GM12878 (cell line): ENCODE data around the gene CERK. TPM values are rescaled to one million over a fixed set of nuclear protein-coding genes. Genes with fewer than 3 reads are reported as not detected.

Experiments used
- CBX3 ChIP-seq: fragments of 200-600 bp; sonication (generic); IDR thresholded peaks from 2 replicates; pipeline ENCODE4 v1.6.1; 2016; ENCODE audit warnings: low read depth, borderline replicate concordance
- CREB1 ChIP-seq: IDR thresholded peaks from 2 replicates; pipeline ENCODE4 v1.6.1; 2012; ENCODE audit warnings: low read depth, mild to moderate bottlenecking, inconsistent platforms
- DPF2 ChIP-seq: fragments of 450-650 bp; IDR thresholded peaks from 2 replicates; pipeline ENCODE4 v1.6.1; 2017; ENCODE audit warnings: mild to moderate bottlenecking
- E4F1 ChIP-seq: fragments of 450-650 bp; IDR thresholded peaks from 2 replicates; pipeline ENCODE4 v1.6.1; 2018; ENCODE audit warnings: borderline replicate concordance, mild to moderate bottlenecking; ENCODE audit not compliant: partially characterized antibody
- EED ChIP-seq: sonication (generic); IDR thresholded peaks from 2 replicates; pipeline ENCODE4 v1.6.1; 2016; ENCODE audit warnings: antibody characterized with exemption, low read depth
- RB1 ChIP-seq: fragments of 450-650 bp; formaldehyde crosslinking; IDR thresholded peaks from 2 replicates; pipeline ENCODE4 v1.6.1; 2017; ENCODE audit warnings: mild to moderate bottlenecking, borderline replicate concordance
- RBBP5 ChIP-seq: fragments of 200-600 bp; sonication (generic); conservative IDR thresholded peaks from 2 replicates; pipeline ENCODE4 v1.6.1; 2016
- polyA plus RNA-seq, 11 experiments: library from polyadenylated mRNA; depleted of rRNA in 4 of 11; unstranded in 6 of 11; stranded (reverse) in 5 of 11; fragments of >200 nt; fragmentation: Nextera tagmentation in 4 of 11; fragmentation: Illumina TruSeq in 1 of 11; extraction: Ambion mirVana in 4 of 11; extraction: Trizol in 1 of 11; gene quantifications; 1 replicate in 1 of 11; 2 replicates in 10 of 11; pipeline versions ENCODE4 v1.2.1 to v1.2.3, GENCODE V29; 2011 to 2016; ENCODE audit warnings: inconsistent platforms in 2 of 11, missing spikeins in 2 of 11, low read depth in 1 of 11
- total RNA-seq, 4 experiments: library from RNA; depleted of rRNA in 3 of 4; stranded (reverse); fragments of >200 nt in 3 of 4; fragmentation: Illumina TruSeq in 1 of 4; extraction: Trizol in 1 of 4; gene quantifications; 2 replicates each; pipeline versions ENCODE4 v1.2.1 to v1.2.3, GENCODE V29; 2013 to 2021
- TF ChIP-seq, protein P1 (sequence below): fragments of 450-650 bp; IDR thresholded peaks from 2 replicates; pipeline ENCODE4 v1.6.1; 2016; ENCODE audit warnings: mild to moderate bottlenecking
- TF ChIP-seq, protein P2 (sequence below): fragments of 450-650 bp; formaldehyde crosslinking; IDR thresholded peaks from 2 replicates; pipeline ENCODE4 v1.5.0; 2022; ENCODE audit warnings: mild to moderate bottlenecking, missing genetic modification characterization
- TF ChIP-seq, protein P3 (sequence below): IDR thresholded peaks from 2 replicates; pipeline ENCODE4 v1.6.1; 2012; ENCODE audit warnings: low read depth, low read length, improper control_type of control experiment
- TF ChIP-seq, protein P4 (sequence below): fragments of 450-650 bp; IDR thresholded peaks from 2 replicates; pipeline ENCODE4 v1.6.1; 2017; ENCODE audit warnings: borderline replicate concordance

Gene CERK
- total and polyA plus RNA-seq, 10 of the 15 experiments (the other 5 are each of a cell fraction or from before 2014, with no cell fraction given) = 4.0 to 41.1 (median 30.2) TPM

DNA sequence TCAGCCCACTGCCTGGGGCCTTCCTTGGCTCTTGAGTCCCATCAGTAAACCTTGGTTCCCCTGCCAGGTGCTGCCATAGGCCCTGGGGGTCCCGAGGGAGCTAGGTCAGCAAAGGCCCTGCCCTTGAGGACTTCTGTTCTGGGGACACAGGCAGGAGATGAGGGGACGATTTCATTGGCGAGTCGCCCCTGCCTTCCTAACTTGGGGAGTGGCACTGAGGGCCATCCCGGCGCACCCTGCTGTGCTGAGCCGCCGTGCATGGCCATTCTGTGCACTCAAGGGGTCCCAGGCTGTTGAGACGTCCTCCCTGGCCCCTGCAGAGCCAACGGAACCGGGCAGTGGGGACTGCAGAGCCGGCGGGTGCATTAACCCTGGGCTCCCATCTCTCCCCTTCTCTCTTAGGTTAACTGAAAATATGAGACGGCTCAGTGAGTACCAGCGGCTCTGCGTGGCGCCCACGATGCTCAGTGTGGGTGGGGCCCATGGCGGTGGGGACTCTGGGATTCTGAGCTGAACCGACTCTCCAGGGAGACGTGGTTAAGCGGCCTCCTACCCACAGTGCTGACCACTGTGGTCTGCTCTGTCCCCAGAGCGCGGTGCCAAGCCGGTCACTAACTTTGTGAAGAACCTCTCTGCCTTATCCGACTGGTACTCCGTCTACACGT lies 74.5 kb downstream of the CERK start (continued):
- TF ChIP-seq E4F1 = no peak
- no peak for TF ChIP-seq RB1
- TF ChIP-seq, protein P1, sequence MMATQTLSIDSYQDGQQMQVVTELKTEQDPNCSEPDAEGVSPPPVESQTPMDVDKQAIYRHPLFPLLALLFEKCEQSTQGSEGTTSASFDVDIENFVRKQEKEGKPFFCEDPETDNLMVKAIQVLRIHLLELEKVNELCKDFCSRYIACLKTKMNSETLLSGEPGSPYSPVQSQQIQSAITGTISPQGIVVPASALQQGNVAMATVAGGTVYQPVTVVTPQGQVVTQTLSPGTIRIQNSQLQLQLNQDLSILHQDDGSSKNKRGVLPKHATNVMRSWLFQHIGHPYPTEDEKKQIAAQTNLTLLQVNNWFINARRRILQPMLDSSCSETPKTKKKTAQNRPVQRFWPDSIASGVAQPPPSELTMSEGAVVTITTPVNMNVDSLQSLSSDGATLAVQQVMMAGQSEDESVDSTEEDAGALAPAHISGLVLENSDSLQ = no peak
- TF ChIP-seq, protein P2, sequence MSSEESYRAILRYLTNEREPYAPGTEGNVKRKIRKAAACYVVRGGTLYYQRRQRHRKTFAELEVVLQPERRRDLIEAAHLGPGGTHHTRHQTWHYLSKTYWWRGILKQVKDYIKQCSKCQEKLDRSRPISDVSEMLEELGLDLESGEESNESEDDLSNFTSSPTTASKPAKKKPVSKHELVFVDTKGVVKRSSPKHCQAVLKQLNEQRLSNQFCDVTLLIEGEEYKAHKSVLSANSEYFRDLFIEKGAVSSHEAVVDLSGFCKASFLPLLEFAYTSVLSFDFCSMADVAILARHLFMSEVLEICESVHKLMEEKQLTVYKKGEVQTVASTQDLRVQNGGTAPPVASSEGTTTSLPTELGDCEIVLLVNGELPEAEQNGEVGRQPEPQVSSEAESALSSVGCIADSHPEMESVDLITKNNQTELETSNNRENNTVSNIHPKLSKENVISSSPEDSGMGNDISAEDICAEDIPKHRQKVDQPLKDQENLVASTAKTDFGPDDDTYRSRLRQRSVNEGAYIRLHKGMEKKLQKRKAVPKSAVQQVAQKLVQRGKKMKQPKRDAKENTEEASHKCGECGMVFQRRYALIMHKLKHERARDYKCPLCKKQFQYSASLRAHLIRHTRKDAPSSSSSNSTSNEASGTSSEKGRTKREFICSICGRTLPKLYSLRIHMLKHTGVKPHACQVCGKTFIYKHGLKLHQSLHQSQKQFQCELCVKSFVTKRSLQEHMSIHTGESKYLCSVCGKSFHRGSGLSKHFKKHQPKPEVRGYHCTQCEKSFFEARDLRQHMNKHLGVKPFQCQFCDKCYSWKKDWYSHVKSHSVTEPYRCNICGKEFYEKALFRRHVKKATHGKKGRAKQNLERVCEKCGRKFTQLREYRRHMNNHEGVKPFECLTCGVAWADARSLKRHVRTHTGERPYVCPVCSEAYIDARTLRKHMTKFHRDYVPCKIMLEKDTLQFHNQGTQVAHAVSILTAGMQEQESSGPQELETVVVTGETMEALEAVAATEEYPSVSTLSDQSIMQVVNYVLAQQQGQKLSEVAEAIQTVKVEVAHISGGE (CRISPR knock-in tag) = no peak
- TF ChIP-seq, protein P3, sequence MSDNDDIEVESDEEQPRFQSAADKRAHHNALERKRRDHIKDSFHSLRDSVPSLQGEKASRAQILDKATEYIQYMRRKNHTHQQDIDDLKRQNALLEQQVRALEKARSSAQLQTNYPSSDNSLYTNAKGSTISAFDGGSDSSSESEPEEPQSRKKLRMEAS = no peak
- TF ChIP-seq CBX3 = no peak
- TF ChIP-seq DPF2 = no peak
- TF ChIP-seq RBBP5 = no peak
- TF ChIP-seq, protein P4, sequence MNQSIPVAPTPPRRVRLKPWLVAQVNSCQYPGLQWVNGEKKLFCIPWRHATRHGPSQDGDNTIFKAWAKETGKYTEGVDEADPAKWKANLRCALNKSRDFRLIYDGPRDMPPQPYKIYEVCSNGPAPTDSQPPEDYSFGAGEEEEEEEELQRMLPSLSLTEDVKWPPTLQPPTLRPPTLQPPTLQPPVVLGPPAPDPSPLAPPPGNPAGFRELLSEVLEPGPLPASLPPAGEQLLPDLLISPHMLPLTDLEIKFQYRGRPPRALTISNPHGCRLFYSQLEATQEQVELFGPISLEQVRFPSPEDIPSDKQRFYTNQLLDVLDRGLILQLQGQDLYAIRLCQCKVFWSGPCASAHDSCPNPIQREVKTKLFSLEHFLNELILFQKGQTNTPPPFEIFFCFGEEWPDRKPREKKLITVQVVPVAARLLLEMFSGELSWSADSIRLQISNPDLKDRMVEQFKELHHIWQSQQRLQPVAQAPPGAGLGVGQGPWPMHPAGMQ = no peak
- no peak for TF ChIP-seq CREB1
- no peak for TF ChIP-seq EED
- TF ChIP-seq, all 136 proteins: peak for 0
